Stimulated activated CD4-positive, alpha-beta T cell treated with anti-CD3 and anti-CD28 coated beads, Interleukin-1b, Interleukin-23, amount 100 ng/mL, for 1 hour (primary cell): ENCODE data around the gene LTV1.
A peak's percentile ranks its signal among the peaks of the same experiment; 100 is the strongest.
"Not testable (repeated sequence)": the region's sequence is repeated elsewhere in the genome, so short reads cannot be mapped to it uniquely, and the experiment has no call there.

ENCODE experiments used
- DNase-seq, 2 donors: peaks; one replicate each; pipeline ENCODE4 v3.0.0-alpha.2; 2020; ENCODE audit warnings: low read depth in 2 of 2

The LTV1 gene

DNA sequence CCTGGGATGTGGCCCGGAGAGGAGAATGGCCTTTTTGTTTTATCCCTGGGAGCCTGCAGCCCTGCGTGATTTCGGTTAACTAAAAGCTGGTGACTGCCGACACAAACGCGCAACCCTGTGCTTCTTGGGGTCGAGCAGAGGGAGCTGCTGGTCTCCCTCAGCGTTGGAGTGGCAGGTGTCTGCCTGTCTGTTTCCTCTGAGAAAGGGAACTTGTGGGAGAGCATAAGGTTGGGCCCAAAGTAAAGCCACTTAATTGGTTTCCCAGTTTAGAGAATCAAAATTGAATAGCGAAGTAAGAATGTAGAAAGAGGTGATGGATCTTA, 500 bp downstream of the LTV1 start:
- DNase-seq: peak in 1 of 2 donors; percentile 2

DNA sequence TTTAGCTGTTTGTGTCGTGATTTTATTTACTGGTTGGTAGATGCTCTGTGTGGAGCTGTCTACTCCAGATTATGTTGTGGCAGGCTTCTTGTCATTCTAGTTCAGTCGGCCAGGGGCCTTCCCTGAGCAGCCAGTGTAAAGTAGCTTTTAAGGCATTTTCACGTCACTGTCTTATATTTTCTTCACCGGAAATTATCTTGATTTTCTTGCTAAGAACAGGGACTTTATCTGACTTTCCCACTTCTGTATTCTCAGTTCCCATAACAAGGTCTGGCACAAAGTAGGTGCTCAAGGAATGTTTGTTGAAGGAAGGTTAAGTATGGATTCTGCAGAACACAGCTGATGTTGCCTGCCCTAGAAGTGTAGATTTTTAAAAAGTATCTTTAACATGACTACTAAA, 868 bp downstream of the LTV1 start:
- no peak for DNase-seq

DNA sequence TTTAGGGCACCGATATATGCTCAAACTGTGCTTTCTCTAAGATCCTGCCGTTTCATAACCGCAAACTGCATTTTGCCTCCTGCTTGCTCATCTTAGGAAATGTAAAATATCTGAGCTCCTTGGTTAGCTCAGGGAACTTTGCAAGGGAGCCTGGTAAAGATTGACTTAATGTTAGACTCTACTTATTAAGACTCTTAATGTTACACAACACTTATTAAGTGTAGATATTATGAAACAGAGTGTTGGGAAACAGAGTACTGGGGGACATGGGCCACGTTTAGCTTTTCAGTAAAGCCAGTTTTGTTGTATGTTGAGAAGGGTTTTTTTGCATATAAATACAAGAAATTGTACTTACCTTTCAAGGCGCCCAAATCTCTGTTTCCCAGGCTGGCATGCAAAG, 1.9 kb downstream of the LTV1 start:
- DNase-seq: no peak

DNA sequence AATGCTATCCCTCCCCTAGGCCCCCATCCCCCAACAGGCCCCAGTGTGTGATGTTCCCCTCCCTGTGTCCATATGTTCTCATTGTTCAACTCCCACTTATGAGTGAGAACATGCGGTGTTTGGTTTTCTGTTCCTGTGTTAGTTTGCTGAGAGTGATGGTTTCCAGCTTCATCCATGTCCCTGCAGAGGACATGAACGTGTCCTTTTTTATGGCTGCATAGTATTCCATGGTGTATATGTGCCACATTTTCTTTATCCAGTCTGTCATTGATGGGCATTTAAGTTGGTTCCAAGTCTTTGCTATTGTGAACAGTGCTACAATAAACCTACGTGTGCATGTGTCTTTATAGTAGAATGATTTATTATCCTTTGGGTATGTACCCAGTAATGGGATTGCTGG, 8.6 kb downstream of the LTV1 start:
- DNase-seq: not testable (repeated sequence)

GRCh38 chr6:143855057-143855456, 11.9 kb downstream of the LTV1 start:
- DNase-seq: not testable (repeated sequence)

- not testable (repeated sequence) for DNase-seq
These were observed 13.6 kb downstream of the LTV1 start for GRCh38 chr6:143856762-143857161.

DNA sequence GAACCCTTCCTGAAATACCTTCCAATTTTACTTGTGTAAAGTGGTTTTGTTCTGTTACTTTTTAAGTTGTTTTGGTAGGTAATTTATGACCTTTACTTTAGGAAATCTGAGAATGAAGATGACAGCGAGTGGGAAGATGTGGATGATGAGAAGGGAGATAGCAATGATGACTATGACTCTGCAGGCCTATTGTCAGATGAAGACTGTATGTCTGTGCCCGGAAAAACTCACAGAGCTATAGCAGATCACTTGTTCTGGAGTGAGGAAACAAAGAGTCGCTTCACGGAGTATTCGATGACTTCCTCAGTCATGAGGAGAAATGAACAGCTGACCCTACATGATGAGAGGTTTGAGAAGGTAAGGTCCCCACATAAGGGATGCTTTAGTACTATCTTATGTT, 14.5 kb downstream of the LTV1 start:
- DNase-seq: no peak

- no peak for DNase-seq
These were observed 16.9 kb downstream of the LTV1 start for GRCh38 chr6:143859891-143860660.

DNA sequence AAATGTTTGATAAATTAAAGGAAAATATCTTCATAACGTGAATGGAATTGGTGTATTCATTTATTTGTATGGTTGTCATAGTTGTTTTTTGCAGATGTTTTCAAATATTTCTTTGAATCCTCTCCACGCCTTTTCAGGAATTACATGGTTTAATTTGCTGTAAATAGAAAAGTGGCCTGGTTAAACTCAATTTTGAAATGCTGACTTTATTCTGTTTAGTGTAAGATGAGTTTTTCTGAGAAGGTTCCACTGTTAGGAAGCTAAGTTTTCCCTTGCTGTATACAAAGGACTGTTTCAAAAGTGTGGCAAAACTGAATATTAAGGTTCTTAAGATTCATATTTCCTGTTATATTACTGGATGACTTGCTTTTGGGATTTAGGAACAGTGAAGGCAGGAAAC, 20.6 kb downstream of the LTV1 start:
- no peak for DNase-seq

DNA sequence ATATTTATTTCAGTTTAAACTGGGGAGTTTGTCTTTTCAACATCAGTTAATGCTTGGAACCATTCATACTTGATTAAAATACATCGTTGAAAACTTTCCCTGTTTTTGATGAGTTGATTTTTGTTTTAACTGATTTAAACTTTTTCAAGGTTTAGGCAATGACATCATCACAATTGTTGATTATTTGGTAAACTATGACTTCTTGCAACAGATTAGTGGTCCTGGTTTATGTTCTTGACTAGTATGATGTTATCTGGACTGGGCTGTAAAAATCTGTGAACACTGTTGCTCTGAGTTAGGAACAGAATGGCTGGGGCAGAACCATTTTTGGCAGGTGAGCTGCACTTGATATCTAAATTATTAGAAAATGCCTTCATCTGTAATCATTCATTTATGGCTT, 21.1 kb downstream of the LTV1 start, which contains the start of gene ZC2HC1B:
Gene ZC2HC1B, plus strand, starts transcription at position 241 of the 400 bp plus-strand sequence. Its CDS starts 66 bp downstream, at position 307.
- no peak for DNase-seq

DNA sequence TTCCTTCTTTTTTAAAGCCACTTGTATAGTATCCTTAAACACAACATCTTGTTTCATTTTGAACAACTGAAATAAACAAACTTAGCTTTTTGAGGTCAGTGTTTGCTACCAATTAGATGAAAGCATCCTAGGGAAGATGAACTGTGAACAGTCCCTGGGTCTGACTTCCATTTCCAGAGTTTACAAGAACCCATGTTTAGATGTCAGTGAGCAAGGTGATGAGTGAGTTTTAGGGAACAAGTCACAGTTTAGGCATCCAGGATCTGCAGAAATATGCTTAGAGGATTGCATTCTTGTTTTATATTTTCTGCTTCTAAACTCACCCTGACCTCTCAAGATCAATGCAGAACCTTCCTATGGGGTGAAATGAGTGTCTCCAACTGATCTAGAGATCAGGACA, 24.1 kb downstream of the LTV1 start:
- DNase-seq: no peak

- DNase-seq: not testable (repeated sequence)
These were observed 25.7 kb downstream of the LTV1 start for GRCh38 chr6:143868808-143869207.

DNA sequence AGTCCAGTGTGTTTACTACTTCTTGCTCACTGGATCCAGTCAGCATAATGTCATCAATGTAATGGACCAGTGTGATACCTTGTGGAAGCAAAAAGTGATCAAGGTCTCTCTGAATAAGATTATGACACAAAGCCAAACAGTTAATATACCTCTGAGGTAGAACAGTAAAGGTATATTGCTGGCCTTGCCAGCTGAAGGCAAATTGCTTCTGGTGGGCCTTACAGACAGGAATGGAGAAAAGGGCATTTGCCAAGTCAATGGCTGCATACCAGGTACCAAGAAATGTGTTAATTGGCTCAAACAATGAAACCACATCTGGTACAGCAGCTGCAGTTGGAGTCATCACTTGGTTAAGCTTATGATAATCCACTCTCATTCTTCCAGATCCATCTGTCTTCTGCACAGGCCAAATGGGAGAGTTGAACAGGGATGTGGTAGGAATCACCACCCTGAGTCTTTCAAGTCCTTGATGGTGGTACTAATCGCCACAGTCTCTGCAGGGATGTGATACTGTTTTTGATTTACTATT, 28.1 kb downstream of the LTV1 start:
- not testable (repeated sequence) for DNase-seq

- no peak for DNase-seq
These were observed 29.1 kb downstream of the LTV1 start for GRCh38 chr6:143872201-143872600.

DNA sequence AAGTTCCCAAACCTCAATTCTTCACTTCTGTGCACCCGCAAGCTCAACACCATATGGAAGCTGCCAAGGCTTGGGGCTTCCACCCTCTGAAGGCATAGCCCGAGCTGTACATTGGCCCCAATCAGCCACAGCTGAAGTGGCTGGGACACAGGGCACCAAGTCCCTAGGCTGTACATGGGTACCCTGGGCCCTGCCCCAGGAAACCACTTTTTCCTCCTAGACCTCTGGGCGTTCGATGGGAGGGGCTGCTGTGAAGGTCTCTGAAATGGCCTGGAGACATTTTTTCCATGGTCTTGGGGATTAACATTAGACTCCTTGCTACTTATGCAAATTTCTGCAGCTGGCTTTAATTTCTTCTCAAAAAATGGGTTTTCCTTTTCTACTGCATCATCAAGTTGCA, 30.5 kb downstream of the LTV1 start:
- DNase-seq: not testable (repeated sequence)

GRCh38 chr6:143874503-143874902, 31.4 kb downstream of the LTV1 start:
- not testable (repeated sequence) for DNase-seq

DNA sequence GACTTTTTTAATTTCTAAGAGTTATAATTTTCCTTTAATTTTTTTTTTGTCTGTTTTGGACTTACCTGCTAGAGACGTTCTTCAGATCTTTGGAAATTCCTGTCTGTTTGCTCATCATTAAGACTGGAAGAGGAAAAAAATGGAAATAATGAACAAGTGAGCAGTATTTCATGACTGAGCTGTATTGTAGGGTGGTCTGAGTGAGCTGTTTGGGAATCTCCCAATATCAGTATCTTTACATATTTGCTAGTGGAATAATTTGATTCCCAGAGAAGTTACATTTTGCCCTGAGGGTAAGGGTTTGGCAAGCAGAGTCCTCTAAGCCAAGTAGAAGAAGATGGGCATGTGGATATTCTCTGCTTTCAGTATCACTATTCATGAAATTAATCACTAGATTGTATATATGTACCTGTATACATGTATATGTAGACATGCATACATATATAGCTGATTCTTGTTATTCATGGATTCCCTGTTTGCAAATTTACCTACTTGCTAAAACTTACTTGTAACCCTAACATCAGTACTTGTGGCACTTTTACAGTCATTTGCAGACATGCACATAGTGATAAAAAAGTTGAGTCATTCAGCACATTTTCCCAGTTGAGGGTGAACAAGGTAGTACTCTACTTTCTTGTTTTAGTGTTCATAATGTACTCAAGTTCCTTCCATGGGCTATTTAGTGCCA, 34.6 kb downstream of the LTV1 start:
- DNase-seq: no peak

- DNase-seq: no peak
These were observed 35.2 kb downstream of the LTV1 start for GRCh38 chr6:143878272-143878760.

GRCh38 chr6:143880412-143880811, 37.3 kb downstream of the LTV1 start:
- no peak for DNase-seq

DNA sequence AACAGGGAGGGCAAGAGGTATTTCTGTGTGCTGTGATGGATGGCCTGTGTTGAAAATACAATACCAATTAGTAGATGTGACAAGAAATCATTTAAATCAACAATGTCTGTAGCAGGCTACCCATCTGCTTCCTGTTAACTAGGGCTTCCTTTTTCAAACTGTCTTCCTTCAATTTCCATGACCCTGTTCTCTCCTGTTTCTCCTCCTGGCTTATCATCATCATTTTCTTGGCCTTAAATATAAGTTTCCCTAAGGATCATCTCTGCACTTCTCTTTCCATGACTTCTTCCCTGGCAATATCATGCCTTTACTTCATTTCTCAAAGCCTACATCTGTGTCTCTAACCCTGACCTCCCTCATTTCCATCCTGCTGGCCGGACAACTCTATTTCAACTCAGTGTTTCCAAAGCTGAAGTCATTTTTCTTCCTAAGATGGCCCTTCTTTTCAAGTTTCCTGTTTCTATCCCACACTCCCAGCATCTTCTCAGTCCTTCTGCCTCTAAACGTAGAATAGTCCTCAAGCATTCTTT, 39.3 kb downstream of the LTV1 start:
- no peak for DNase-seq

DNA sequence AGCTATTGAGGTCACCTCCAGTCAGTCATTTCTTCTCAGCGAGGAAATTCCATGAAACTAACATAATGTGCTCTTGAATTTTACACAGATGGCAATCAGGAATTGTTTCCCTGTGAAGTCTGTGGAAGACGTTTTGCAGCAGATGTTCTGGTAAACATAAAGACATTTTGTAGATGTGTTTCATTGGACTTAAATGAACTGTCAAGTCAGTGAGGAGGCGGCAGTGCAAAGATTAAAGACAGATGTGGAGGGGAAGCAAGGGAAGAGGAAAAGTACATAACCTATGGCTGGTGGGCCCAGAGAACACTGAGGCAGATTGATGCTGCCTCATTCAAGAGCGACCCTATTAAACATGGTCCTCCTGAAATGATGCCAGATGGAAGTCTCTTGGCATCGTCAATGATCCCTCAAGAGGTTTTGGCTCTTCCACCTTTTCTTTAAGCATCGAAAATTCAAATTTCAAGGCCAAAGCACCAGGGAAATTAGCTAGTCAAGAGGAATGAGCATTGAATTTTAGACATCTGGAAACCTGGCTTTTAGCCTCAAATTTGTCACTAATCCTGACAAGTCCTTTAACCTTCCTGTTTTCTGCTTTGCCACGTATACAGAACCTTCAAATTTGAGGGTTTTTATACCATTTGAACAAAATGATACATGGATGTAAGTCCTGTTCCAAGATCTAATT, 41.2 kb downstream of the LTV1 start:
- DNase-seq: no peak

DNA sequence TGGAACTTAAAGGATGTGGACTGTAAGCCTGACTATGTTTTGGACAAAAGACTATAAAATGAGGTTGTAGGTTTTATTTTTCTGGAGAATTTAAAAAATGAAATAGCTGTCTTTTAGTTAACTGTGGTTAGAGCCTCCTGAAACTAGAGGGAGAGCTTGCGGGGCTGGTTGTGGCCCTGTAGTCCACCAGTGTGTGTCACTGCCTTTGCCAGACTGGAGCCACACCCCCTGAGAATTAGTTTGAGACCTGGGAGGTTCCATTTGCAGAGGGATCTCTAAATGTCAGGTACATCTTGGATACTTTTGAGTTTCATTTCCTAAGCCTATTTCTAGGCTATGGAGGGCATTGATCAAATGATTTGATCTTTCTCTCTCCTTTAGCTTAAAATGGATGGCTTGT, 42.0 kb downstream of the LTV1 start:
- no peak for DNase-seq
